ENCODE results near the gene C14orf119.
A peak's percentile ranks its signal among the peaks of the same experiment; 100 is the strongest.

The C14orf119 gene

GRCh38 chr14:23128969-23129758 is 33.9 kb downstream of the C14orf119 start:
- no peak for DNase-seq

GRCh38 chr14:23129759-23130316 is 34.5 kb downstream of the C14orf119 start:
- no peak for DNase-seq

DNA sequence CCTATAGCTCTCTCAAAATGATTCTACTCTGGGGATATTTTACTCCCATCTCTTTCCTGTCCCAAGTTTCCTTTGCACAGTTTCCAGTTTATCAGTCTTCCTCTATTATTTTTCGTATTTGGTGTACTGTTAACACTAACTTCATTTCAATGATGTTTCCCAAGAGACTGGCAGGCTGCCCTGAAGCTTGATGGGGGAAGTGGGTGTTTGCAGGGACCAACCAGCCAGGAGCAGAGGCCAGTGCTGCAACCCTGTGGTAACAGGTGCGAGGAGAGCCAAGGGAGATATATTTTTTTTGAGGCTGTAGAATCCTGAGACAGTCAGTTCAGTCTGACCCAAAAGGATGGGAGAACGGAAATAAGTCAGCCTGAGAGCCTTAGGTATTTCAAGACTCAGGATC is 35.6 kb downstream of the C14orf119 start:
- no peak for DNase-seq

DNA sequence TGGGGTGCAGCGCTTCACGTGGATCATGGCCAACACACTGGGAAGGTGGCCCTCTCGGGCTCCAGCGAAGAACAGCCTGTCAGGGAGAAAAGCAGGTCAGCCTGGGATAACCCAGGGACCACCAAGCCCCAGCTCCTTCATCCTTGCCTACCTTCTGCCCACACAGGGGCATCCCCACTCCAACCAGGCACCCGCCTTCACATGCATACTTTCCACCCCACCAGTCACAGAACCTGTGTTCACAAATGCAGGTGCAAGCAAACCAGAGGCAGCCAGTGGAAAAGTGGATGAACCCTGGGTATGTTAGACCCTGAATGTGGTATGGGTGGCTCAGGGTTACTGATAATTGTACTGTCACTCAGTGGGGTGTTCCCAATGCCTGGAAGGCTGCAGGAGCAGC is 36.2 kb downstream of the C14orf119 start:
- DNase-seq = no peak

GRCh38 chr14:23132970-23133369 is 37.7 kb downstream of the C14orf119 start:
- DNase-seq = no peak

DNA sequence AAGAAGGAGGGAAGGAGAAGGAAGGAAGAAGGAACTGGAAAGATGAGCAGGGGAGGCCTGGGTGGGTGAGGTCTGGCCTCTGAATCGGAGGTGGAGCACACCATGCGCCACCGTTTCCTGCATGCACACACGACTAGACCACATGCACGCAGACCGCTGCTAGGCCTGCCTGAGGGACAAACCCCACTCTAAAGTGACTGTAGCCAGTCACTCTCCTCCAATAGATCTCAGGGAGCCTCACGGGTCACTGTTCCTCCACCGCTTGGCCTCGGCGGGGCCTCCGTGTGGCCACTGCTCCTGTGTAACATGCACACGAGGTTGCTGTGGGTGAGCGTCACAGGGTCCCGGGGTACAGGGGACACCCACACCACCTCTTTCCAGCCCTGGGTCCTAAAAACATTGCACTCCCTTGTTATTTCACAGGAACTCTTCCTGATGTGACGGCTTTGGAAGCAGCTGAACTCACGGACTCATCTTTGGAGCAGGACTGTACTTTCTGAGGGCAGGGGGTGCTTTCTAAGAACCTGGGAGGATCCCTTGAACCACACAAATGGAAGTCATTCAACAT is 41.3 kb downstream of the C14orf119 start:
- DNase-seq = no peak

- DNase-seq = peak; percentile 24
Measured at GRCh38 chr14:23137192-23137812, 42.0 kb downstream of the C14orf119 start.

DNA sequence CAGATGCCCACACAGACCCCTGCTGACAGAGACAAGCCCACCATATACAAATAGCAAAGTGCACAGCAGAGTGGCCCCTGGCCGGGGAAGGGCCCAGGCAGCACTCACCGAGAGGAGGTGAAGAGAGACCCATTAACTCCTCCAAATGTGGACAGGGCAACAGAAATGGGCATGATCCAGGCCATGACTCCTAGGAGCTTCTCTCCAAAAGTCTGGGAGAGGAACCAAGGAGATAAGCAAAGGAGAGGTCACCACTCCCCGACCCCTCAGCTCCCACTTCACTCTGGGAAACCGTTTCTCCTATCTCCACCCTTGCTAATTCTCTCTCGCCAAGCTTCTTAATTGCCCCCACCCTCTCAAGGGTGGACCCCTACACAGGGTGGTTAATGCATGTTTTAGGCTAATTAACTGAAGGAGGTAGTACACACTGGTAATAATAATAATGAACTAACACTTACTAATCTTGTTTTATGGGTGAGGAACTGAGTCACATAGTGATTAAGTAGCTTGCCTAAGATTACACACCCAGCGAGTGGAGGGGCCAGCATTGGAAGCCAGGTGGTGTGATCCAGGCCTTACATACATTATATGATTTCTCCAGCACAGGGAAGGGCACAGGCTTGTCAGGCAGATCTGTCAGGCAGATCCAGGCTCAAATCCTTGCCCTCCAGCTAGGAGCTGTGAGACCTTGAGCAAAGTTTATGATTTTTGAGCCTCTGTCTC is 42.7 kb downstream of the C14orf119 start:
- DNase-seq = no peak

DNA sequence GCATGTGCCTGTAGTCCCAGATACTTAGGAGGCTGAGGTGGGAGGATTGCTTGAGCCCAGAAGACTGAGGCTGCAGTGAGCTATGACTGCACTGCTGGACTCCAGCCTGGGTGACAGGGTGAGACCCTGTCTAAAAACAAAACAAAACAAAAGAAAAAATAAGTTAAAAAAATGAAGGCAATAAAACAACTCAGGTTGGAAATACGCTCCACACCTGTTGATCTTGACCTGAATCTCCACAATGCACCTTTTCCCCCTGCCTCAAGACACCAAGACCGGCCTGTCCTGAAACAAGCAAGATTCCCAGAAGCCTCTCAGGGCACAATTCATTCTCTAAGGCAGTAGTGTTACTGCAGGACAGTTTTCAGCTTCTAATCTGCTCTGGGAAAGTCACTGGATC is 44.6 kb downstream of the C14orf119 start:
- DNase-seq = no peak

- DNase-seq = no peak
Measured at GRCh38 chr14:23140371-23140770, 45.1 kb downstream of the C14orf119 start.

DNA sequence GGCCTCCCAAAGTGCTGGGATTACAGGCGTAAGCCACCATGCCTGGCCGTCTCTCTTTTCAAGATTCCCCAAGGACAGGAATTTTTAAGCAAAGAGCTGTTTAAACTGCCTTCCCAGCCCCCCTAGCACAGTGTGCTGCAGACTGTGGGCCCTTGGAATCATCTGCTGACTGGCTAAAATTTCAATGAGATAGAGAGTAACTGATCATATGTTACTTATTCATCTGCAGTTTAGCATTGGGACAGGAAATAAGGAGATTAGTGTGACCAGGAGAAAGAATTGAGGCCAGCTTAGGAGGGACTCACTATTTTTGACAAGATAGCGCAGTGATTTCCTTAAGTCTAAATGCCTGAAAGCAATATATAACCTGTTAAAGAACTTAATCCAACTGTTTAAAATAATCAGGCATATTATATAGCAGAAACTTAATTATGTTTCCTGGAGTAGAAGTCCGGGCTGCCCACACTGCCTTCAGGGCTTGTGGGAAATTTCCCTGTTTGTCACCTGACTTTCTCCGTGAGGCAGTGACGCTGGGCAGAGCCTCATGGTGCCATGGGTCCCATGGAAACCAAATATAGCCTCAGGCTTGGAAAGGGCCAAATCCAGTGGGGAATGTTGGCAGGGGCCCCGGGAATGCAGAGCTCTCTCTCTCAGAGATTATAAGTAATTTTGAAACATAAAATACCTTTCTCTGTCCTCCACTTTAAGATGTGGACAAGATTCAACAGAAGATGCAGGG is 46.6 kb downstream of the C14orf119 start:
- no peak for DNase-seq

DNA sequence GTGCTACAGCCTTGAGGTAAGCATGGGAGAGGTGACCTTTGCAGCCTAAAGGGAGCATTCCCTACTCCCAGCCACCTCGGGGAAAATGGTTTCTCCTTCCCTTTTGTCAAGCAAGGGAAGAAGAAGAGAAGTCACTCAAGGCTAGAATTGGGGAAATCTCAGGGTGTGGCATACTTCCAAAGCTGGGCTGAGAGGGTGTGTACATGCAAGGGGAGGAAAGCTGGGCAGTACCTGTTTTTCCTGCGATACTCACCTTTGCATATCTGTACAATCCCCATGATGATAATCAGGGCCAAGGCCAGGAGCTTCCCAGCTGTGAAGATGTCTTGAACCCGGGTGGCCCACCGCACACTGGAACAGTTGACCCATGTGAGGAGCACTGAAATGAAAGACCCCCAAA is 47.5 kb downstream of the C14orf119 start:
- DNase-seq = no peak

DNA sequence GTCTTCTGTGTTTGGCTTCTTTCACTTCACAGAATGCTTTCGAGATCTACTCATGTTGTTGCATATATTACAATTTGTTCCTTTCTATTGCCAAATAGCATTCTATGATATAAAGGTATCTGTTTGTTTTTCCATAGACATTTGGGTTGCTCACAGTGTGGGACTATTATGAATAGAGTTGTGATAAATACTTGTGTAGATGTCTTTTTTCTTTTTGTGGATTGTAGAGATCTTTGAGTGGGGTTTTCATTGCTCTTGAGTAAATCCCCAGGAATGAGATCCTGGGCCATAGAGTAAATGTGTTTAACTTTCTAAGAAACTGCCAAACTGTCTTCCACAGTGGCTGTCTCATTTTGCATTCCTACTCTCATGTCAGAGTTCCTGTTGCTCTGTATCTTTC is 48.6 kb downstream of the C14orf119 start:
- no peak for DNase-seq

DNA sequence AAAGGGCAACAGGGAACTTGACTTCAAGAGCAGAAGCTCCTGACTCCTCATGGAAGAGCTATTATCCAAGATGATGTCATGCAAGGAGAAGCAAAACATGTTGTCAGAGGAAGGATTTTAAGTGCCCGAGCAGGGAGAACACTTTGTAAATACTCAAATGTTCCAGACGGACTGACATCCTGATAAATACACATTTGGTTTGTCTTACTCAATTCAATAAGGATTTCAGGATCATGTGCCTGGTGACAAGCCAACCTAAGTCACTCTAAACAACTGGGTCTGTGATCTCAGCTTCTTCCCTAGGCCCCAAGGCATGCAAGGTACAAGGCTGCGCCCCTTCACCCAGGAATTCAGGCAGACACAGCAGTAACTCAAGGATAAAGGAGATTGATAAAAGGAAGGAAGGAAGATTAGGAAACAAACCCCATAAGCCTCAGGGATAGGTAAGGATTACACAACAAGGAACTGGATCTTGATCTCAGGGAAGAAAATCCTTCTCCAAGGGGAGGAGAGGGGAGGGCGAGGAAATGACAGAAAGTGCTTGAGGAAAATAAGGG is 50.6 kb downstream of the C14orf119 start:
- DNase-seq = no peak

DNA sequence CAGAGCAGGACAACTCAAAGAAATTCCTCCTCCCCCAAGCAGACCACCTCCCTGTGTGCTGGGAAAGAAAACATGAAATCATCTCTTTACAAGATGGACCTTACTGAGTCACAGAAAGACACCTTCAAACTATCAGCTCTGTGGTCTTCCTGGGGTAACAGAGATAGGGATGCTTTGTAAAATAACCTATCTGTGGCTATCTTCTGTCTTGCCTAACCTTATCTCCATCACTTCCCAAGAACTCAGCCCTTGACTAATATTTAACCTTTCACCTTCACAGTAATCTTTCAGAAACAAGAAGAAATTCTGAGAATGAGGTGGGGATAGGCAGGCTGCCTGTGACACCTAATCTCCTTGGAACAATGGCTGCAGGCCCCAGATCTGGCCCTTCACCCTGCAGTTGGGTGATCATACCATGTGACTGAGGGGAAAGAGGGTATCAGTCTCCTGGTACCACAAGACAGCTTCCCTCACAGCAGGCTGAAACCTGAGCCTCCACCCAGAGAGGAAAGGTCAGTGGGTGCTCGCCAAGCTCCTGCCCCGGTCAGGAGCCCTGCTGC is 51.1 kb downstream of the C14orf119 start:
- DNase-seq = no peak

DNA sequence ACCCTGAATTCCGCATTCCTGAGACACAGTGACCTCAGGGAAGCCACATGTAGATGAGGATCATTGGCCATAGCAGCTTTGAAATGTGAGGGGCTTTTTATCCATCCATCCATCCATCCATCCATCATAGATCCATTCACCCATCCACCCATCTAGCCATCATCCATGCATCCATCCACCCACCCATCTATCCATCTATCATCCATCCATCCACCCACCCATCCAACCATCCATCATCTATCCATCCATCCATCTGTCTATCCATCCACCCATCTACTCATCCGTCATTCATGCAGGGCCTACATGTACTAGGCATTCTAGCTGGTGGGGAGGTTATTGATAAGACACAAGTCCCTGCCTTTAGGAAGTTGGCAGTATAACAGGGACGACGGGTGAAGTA is 51.7 kb downstream of the C14orf119 start:
- no peak for DNase-seq

DNA sequence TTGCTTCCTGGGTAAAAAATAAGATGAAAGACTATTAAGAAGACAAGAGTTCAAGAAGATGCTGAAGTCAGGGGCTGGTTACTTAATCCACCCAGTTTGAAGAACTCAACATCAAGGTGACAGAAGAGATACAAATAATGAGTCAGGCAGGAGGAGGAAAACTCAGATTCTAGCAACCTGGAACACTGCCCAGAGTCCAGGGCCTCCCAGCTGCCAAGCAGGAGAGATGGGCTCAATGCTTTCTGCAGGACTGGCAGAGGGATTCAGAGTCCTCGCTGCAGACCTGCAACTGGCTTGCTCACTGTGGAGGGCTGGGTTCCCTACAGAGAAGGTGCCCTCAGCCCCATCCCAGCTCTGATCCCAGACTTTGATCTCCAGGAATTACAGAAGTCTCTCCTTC is 52.4 kb downstream of the C14orf119 start:
- DNase-seq = no peak

DNA sequence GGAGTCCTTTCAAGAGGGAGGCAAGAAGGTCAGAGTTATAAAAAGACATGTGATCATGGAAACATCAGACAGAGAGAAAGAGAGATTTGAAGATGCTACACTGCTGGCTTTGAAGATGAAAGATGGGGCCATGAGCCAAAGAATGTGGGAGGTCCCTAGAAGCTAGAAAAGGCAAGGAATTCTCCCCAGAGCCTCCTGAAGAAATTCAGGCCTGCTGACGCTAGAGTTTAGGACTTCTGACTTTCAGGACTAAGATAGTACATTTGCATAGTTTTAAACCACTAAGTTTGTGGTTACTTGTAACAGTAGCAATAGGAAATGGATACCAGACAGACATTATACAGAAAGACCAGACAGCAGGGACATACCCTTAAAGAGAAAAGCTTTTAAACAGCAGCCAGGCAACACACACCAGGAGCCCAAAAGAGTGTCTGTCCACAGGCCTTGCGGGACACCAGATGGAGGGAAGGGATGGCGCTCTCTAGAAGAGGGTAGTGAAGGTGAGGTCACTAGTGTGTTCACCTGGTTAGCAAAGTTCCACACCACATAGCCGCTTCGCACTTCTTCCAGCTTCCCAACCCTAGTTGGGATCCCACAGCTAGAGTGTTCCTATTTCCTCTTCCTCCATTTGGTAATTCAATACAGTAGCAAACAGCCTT is 53.4 kb downstream of the C14orf119 start:
- DNase-seq = no peak

GRCh38 chr14:23149745-23150144 is 54.4 kb downstream of the C14orf119 start:
- DNase-seq = no peak
